ENCODE measurements around the gene INTU.

- TF ChIP-seq CTCF (IDR thresholded peaks at IDR 0.05) (no peak), POLR2A (IDR thresholded peaks at IDR 0.05) (no peak)
Observed at GRCh38 chr4:127623797-127624083, 9.0 kb upstream of the INTU start.

All from tibial nerve (tissue), 3 donors.